NCI-H2227 (cell line): ENCODE measurements around the gene DLX1.
"Not testable (repeated sequence)": the region's sequence is repeated elsewhere in the genome, so short reads cannot be mapped to it uniquely, and the experiment has no call there.

Experiments used
- DNase-seq: peaks from one replicate; lab custom pipeline; 2025; ENCODE audit not compliant: unreplicated experiment; lab: John Stamatoyannopoulos, UW

Gene DLX1

GRCh38 chr2:172085460-172086159 is at the start of gene DLX1:
Gene DLX1 (plus strand): TSS chr2:172085507. CDS start chr2:172085678, 171 bp downstream.
- DNase-seq, result no peak

DNA sequence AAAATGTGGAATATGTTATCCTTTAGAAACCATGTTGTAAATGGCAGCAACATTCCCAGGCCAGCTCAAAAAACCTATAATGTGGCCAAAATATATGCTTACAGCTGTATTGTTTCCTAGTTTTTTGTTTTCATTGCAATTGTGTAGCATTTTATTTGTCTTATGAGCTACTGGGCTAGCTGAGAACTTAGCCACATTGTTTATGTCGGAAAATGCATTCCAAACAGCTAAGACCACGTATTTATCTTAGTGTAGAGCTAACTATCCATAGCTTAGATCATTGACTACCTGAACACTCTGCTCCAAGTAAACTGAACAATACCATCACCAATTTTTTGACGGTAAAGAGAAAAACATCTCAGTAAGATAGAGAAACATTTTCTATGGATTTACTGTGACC is 47.2 kb upstream of the DLX1 start:
- no peak for DNase-seq

DNA sequence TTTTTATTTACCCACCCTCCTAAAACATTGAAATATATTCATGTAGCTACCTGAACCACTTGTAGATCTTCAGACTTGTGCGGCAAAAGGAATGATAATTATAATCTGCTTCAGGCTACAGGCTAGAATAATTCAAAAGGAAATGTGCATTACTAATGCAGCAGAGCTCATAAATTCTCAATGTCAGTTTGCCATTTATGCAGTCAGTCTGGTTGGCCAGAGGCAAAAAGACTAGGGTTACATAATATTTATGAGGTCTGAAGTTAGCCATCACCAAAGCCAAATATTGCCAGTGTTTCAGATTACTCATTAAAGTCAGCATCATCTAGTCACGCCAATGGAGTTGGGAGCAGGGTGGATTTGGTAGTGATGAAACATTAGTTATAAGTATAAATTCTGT is 46.7 kb upstream of the DLX1 start:
- DNase-seq, result no peak

- no peak for DNase-seq
Measured at GRCh38 chr2:172039011-172039704, 46.1 kb upstream of the DLX1 start.

GRCh38 chr2:172040311-172040710 is 45.0 kb upstream of the DLX1 start:
- DNase-seq, result no peak

- peak; percentile 38 for DNase-seq
Measured at GRCh38 chr2:172046080-172046678, 39.1 kb upstream of the DLX1 start.

GRCh38 chr2:172046866-172047565 is 38.3 kb upstream of the DLX1 start:
- no peak for DNase-seq

DNA sequence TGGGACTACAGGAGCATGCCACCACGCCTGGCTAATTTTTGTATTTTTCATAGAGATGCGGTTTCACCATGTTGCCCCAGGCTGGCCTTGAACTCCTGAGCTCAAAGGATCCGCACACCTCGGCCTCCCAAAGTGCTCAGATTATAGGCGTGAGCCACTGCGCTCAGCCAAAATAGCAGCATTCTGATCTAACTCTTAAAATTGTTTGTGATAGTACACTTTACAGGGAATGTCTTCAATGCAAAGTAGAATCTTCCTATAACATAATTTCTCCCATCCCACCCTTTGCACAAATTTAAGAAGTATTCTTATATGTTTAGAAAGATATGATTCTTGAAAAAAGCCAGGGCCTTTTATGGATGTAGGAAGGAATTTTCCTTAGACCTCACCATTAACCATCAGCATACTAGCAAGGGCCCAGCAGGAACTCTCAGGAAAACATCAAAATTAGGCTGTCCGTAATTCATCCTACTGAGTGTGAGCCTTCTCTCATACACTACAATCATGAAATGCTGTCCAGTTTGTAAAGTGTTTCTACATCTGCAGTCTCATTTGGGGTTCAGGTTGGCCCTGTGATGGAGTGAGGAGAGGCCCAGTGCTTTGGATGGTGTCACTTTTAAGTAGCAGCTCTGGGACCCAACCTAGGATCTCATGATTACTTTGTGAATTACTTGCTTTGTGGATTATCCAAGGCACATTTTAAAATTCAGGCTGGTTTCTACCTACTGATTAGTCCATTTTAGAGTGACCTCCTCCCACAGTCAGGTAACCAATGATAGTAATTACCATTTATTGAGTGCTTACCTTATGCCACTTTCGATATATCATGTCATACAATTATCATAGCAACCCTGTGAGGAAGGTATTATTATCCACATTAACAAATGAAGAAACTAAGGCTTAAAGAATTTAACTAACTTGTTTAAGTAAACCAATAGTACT is 37.5 kb upstream of the DLX1 start:
- DNase-seq, result peak; percentile 68

DNA sequence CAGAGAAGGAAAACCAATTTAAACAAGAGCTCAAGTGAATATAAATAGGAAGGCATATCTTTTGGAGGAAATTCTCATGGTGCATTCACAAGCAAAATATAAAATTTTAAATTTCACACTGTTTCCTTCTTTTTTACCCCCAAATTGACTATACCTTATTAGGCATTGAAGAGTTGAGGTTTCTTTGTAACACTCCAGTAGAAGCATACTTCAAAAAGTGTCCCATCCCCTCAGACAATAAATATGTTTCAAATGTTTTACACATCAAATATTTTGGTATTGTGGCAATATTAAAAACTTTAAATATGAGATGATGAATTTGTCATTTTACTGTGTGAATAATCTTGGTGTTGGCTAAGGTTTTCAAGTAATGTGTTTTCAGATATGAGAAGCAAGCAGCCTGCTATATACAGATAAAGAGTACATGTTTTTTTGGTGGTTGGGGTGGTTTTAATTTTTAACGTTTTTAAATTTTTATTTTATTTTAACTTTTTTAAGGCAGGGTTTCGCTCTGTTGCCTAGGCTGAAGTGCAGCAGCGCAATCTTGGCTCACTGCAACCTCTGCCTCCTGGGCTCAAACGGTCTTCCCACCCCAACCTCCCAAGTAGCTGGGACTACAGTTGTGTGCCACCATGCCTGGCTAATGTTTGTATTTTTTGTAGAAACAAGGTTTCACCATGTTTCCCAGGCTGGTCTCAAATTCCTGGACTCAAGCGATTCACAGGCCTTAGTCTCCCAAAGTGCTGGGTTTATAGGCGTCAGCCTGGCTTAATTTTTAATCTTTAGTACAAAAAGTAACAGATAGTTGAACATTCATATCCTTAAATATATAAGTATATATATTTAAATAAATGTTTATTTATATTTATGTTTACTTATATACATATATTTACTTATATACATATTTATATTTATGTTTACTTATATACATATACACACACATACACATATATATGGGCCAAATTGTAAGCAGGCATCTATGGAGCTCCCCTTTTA is 36.5 kb upstream of the DLX1 start:
- no peak for DNase-seq

DNA sequence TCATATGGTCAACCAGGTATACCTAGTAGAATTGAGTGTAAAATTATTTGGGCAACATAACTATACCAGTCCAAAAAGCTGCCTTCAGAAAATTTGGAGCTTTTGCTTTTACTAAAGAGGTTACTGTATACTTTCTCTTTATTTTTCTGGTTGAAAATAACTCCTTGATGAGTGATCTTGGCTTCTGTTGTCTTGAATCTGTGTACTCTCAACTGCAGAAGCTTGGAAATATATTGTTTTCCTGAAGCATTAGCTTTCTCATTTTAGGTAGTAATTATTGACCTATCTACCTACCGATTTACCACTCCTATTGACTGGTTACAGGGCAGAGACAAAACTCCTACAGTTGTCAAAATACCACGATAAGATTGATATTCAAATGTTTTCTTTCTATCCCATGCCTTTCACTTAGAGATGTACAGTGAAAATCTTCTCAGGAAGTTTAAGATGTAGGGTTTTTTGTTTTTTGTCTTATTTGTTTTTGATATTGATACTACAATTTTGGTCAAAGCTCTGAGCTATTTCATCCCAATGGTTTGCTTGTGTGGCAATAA is 35.7 kb upstream of the DLX1 start:
- DNase-seq, result no peak

- DNase-seq, result no peak
Measured at GRCh38 chr2:172050479-172051125, 34.7 kb upstream of the DLX1 start.

DNA sequence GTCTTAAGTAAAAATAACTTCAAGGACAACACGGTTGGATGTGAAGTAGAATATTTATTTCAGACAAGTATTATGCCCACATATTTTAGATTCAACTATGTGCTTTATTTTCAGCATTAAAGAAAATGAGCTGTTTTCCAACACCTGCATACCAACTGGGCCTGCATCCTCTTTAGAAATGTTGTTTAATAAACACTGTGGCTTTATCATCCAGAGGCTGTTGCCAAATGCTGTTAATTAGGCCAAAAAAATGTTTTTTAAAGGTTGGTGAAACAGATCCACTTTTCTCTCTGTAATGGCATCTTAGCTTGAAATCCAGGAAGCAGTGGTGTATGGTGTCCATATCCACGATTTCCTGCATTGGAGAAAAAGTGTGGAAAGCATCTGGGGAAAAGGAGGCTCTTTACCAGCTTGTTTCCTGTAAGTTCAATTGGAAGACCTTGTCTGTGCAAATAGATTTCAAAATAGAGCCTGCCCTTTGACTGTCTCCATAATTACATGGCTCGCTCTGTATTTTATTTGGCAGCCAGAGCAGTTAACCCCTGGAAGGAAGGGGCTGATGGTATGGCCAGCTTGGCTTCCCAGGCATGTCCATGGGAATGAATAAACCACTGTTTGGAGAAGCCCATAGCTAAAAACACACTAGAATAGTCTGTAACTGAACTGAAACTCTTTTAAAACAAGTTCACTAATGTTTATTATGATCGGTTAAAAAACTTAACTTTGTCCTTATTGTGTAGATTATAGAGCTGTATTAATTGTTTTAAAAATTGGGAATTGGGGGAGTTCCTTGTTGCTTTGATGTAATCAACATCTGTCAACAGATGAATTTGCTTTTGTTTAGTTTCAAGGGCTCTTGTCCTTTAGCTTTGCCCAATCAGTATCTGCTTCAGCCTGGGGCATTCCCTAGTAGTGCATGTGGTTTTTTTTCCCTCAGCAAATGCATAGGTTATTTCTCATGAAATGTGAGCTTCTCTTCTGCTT is 33.0 kb upstream of the DLX1 start:
- DNase-seq, result peak; percentile 90

DNA sequence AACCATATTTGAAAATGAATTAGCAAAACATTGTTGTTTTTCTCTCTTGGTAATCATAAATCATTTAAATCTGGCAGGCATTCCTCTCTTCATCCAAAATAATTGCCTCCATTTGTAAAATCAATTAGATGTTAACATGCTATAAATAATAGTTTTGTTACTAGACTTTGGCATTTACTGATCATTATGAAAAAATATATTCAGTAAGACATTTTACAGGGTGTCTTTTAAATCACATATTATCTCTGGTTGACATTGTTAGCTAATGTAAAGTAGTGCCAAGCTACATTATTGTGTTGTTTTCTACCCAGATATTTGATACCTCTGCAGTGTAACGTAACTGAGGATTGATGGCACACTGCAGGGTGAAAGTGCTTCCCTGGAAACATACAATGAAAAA is 31.8 kb upstream of the DLX1 start:
- no peak for DNase-seq

- DNase-seq, result no peak
Measured at GRCh38 chr2:172056293-172056692, 29.0 kb upstream of the DLX1 start.

GRCh38 chr2:172058660-172059059 is 26.6 kb upstream of the DLX1 start:
- no peak for DNase-seq

DNA sequence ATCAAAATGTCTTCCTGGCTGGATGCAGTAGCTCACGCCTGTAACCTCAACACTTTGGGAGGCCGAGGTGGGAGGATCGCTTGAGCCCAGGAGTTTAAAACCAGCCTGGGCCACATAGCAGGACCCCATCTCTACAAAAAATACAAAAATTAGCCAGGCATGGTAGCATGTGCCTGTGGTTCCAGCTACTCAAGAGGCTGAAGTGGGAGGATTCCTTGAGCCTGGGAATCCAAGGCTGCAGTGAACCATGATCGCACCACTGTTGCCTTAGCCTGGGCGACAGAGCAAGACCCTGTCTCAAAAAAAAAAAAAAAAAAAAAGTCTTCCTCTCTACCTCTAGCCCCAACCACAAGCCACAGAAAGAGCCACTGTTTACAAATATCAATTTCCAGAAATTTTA is 25.2 kb upstream of the DLX1 start:
- not testable (repeated sequence) for DNase-seq

DNA sequence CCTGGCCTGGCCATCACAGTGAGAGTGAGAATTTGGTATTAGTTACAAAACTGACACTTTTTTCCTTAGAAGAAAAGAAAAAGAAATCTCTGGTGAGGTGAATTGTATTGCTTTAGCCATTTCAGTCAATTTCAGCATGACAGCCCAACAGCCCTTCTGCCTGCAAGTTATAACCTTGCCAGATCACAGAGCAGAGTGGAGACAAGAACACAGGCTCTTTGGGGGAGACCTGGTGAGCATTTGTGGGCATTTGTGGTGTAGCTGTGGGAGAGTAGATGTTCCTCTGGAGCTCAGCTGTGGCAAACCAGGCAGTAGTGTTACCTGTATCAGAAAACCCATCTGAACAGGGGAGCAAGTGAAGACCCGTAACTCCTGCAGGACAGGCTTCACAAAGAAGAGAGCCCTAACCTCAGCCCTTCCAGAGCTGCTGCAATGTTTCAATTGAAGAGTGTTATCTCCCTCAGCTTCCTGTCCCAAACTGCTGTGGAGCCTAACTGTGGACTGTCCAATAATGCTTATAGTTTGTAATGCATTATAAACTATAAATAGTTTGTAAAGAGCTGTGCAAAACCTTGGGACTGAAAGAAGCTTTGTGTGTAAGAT is 22.8 kb upstream of the DLX1 start:
- no peak for DNase-seq
